ENCODE measurements around the gene PLS1. TPM values are rescaled to one million over a fixed set of nuclear protein-coding genes. Genes with fewer than 3 reads are reported as not detected.

Gene PLS1
- total RNA-seq, 1 donor from 2014 or later, result 5.7 TPM

- no peak for TF ChIP-seq CTCF (conservative IDR thresholded peaks at IDR 0.05)
- H3K9me3 Mint-ChIP-seq, result peaks cover 7% of the 10 kb centered on the region
Measured at GRCh38 chr3:142754494-142754893, 158.3 kb downstream of the PLS1 start.

More at GRCh38 chr3:142754494-142754893, 158.3 kb downstream of the PLS1 start:
- H3K27me3 Mint-ChIP-seq (ENCODE audit: low read depth), result no peaks in the 10 kb centered on the region
- H3K27ac Mint-ChIP-seq (ENCODE audit: unreplicated experiment), result no peak overlapping the region
- H3K4me1 Mint-ChIP-seq, result no peaks in the 10 kb centered on the region
- H3K36me3 Mint-ChIP-seq (ENCODE audit: low read depth), result peaks cover 28% of the 10 kb centered on the region
- H3K4me3 Mint-ChIP-seq, result no peak overlapping the region
- DNase-seq (ENCODE audit: low read depth, low spot score), result no peak

Other genes starting within 250 kb of the PLS1 start
- 20.0 and 23.5 TPM in 2 replicates for gene XRN1, start 148.4 kb upstream of the PLS1 start, total RNA-seq
- gene ATR, start 17.7 kb upstream of the PLS1 start, total RNA-seq, result 23.3 and 27.5 TPM in 2 replicates
- gene TRPC1, start 127.6 kb downstream of the PLS1 start, total RNA-seq, result 13.3 and 14.8 TPM in 2 replicates